HepG2 (cell line): ENCODE data around the gene SAE1. TPM values are rescaled to one million over a fixed set of nuclear protein-coding genes. Genes with fewer than 3 reads are reported as not detected.

Source experiments
- ATRX ChIP-seq: sonication (generic); formaldehyde crosslinking; IDR thresholded peaks from 2 replicates; pipeline ENCODE4 v1.4.0; 2020; ENCODE audit warnings: missing genetic modification reagents, borderline replicate concordance
- FOSL2 ChIP-seq: sonication (generic); formaldehyde crosslinking; IDR thresholded peaks from 2 replicates; pipeline ENCODE4 v1.4.0; 2020; ENCODE audit warnings: missing genetic modification reagents
- HCFC1 ChIP-seq: fragments of 150-350 bp; IDR thresholded peaks from 2 replicates; pipeline ENCODE4 v1.6.1; 2014; ENCODE audit warnings: low read depth, low read length
- HIC2 ChIP-seq: sonication (generic); formaldehyde crosslinking; IDR thresholded peaks from 2 replicates; pipeline ENCODE4 v1.9.0; 2022; ENCODE audit warnings: low read depth, missing genetic modification reagents
- IKZF5 ChIP-seq: IDR thresholded peaks from 2 replicates; pipeline ENCODE4 v1.6.1; 2018; ENCODE audit warnings: missing genetic modification reagents, mild to moderate bottlenecking, missing compliant biosample characterization
- LBX2 ChIP-seq: sonication (generic); formaldehyde crosslinking; IDR thresholded peaks from 2 replicates; pipeline ENCODE4 v1.5.0; 2020; ENCODE audit warnings: missing genetic modification reagents, mild to moderate bottlenecking, borderline replicate concordance
- RELA ChIP-seq: sonication (generic); formaldehyde crosslinking; IDR thresholded peaks from 2 replicates; pipeline ENCODE4 v1.4.0; 2020; ENCODE audit warnings: missing genetic modification reagents
- SNRNP70 ChIP-seq: fragments of 200-400 bp; formaldehyde crosslinking; IDR thresholded peaks from 2 replicates; pipeline ENCODE4 v1.6.1; 2017; ENCODE audit warnings: mild to moderate bottlenecking, low read depth, low read length, moderate library complexity
- SP1 ChIP-seq, 2 experiments: fragments of 450-650 bp in 1 of 2; sonication (generic) in 1 of 2; formaldehyde crosslinking in 1 of 2; IDR thresholded peaks; 2 replicates each; pipeline versions ENCODE4 v1.4.0 to v1.6.1; 2016 to 2020; ENCODE audit warnings: missing genetic modification reagents in 1 of 2
- SRSF4 ChIP-seq: fragments of 200-400 bp; formaldehyde crosslinking; IDR thresholded peaks from one replicate; pipeline ENCODE4 v1.6.1; 2018; ENCODE audit warnings: mild to moderate bottlenecking, low read depth, low read length, moderate library complexity; ENCODE audit not compliant: poor library complexity, severe bottlenecking
- TRIM24 ChIP-seq: sonication (generic); formaldehyde crosslinking; IDR thresholded peaks from 2 replicates; pipeline ENCODE4 v1.8.0; 2022; ENCODE audit warnings: mild to moderate bottlenecking, missing genetic modification reagents
- ZNF264 ChIP-seq: sonication (generic); formaldehyde crosslinking; IDR thresholded peaks from 2 replicates; pipeline ENCODE4 v1.4.0; 2020; ENCODE audit warnings: missing genetic modification reagents
- ZNF337 ChIP-seq: sonication (generic); formaldehyde crosslinking; IDR thresholded peaks from 2 replicates; pipeline ENCODE4 v1.5.1; 2020; ENCODE audit warnings: missing genetic modification reagents, low read depth, mild to moderate bottlenecking, borderline replicate concordance
- ZNF512 ChIP-seq: sonication (generic); formaldehyde crosslinking; IDR thresholded peaks from 2 replicates; pipeline ENCODE4 v1.4.0; 2020; ENCODE audit warnings: mild to moderate bottlenecking, missing genetic modification reagents
- ZNF546 ChIP-seq: sonication (generic); formaldehyde crosslinking; conservative IDR thresholded peaks from 2 replicates; pipeline ENCODE4 v1.8.1; 2023; ENCODE audit warnings: mild to moderate bottlenecking, missing genetic modification reagents
- ZNF576 ChIP-seq: sonication (generic); formaldehyde crosslinking; IDR thresholded peaks from 2 replicates; pipeline ENCODE4 v1.4.0; 2020; ENCODE audit warnings: mild to moderate bottlenecking, missing genetic modification reagents
- ZNF704 ChIP-seq: sonication (generic); formaldehyde crosslinking; IDR thresholded peaks from 2 replicates; pipeline ENCODE4 v1.8.1; 2023; ENCODE audit warnings: mild to moderate bottlenecking, inconsistent platforms, moderate library complexity, missing genetic modification reagents, borderline replicate concordance
- ZNF749 ChIP-seq: sonication (generic); formaldehyde crosslinking; IDR thresholded peaks from 2 replicates; pipeline ENCODE4 v1.8.0; 2022; ENCODE audit warnings: mild to moderate bottlenecking, missing genetic modification reagents, moderate library complexity, borderline replicate concordance
- ZNF777 ChIP-seq: sonication (generic); formaldehyde crosslinking; IDR thresholded peaks from 2 replicates; pipeline ENCODE4 v1.4.0; 2020; ENCODE audit warnings: missing genetic modification reagents
- ZNF792 ChIP-seq: IDR thresholded peaks from 2 replicates; pipeline ENCODE4 v1.6.1; 2016
- ZNF891 ChIP-seq: sonication (generic); formaldehyde crosslinking; IDR thresholded peaks from 2 replicates; pipeline ENCODE4 v1.5.0; 2020; ENCODE audit warnings: mild to moderate bottlenecking, missing genetic modification reagents
- polyA plus RNA-seq, 8 experiments: library from polyadenylated mRNA; depleted of rRNA in 3 of 8; stranded (reverse) in 7 of 8; unstranded in 1 of 8; fragments of >200 nt; fragmentation: Illumina TruSeq in 4 of 8; extraction: Trizol in 4 of 8; gene quantifications; 2 replicates each; pipeline versions ENCODE4 v1.2.1 to v1.2.3, GENCODE V29; 2011 to 2016; ENCODE audit warnings: low read depth in 4 of 8, missing spikeins in 1 of 8, mixed read lengths in 1 of 8; ENCODE audit not compliant: insufficient read depth in 1 of 8
- total RNA-seq, 5 experiments: library from RNA; depleted of rRNA; stranded (reverse); fragments of >200 nt; fragmentation: Illumina TruSeq; extraction: Trizol; gene quantifications; 2 replicates each; pipeline ENCODE4 v1.2.3, GENCODE V29; 2016; ENCODE audit warnings: low read depth in 1 of 5
- TF ChIP-seq, protein P1 (sequence below): sonication (generic); formaldehyde crosslinking; IDR thresholded peaks from 2 replicates; pipeline ENCODE4 v1.5.0; 2020; ENCODE audit warnings: missing genetic modification reagents

Gene SAE1
- total and polyA plus RNA-seq, 2 of the 13 experiments (the other 11 are each of a cell fraction or from before 2014, with no cell fraction given): 87.6 to 197 TPM

- no peak for TF ChIP-seq TRIM24
- TF ChIP-seq SNRNP70: no peak
- TF ChIP-seq SRSF4: peak; percentile 72
- no peak for TF ChIP-seq ZNF512 (CRISPR knock-in tag)
- no peak for TF ChIP-seq ZNF337 (CRISPR knock-in tag)
- peak; percentile 37 for TF ChIP-seq HCFC1
- TF ChIP-seq FOSL2 (CRISPR knock-in tag): peak; percentile 81
- no peak; the same call in 1 of the 2 replicates for TF ChIP-seq ZNF704 (CRISPR knock-in tag)
- TF ChIP-seq ZNF891 (CRISPR knock-in tag): peak; percentile 81
- TF ChIP-seq HIC2 (CRISPR knock-in tag): no peak
- TF ChIP-seq ZNF749 (CRISPR knock-in tag): peak; percentile 76; the same call in 1 of the 2 replicates
- TF ChIP-seq ZNF576 (CRISPR knock-in tag): no peak
- TF ChIP-seq LBX2 (CRISPR knock-in tag): peak; percentile 56; the same call in 1 of the 2 replicates
- TF ChIP-seq, protein P1, sequence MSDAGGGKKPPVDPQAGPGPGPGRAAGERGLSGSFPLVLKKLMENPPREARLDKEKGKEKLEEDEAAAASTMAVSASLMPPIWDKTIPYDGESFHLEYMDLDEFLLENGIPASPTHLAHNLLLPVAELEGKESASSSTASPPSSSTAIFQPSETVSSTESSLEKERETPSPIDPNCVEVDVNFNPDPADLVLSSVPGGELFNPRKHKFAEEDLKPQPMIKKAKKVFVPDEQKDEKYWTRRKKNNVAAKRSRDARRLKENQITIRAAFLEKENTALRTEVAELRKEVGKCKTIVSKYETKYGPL: peak; percentile 25; the same call in 1 of the 2 replicates
- no peak for TF ChIP-seq ATRX (CRISPR knock-in tag)
- TF ChIP-seq ZNF264 (CRISPR knock-in tag): 0 out of 2 replicates have a peak, but pooled peaks have one; percentile 38
- TF ChIP-seq RELA (CRISPR knock-in tag): peak; percentile 88; the same call in 1 of the 2 replicates
- TF ChIP-seq IKZF5 (CRISPR knock-in tag): 0 out of 2 replicates have a peak, but pooled peaks have one; percentile 43
- TF ChIP-seq SP1 (IDR thresholded peaks at IDR 0.05): no peak
- peak; percentile 81; the same call in 1 of the 2 replicates for TF ChIP-seq SP1 (CRISPR knock-in tag; IDR thresholded peaks at IDR 0.05)
- TF ChIP-seq ZNF777 (CRISPR knock-in tag): peak; percentile 50; the same call in 1 of the 2 replicates
- peak; percentile 80; the same call in 1 of the 2 replicates for TF ChIP-seq ZNF792
- 0 out of 2 replicates have a peak, but pooled peaks have one; percentile 47 for TF ChIP-seq ZNF546 (CRISPR knock-in tag)
Measured at GRCh38 chr19:47225746-47226425, 95.3 kb downstream of the SAE1 start (continued).
